ENCODE measurements around the gene INSIG1. TPM values are rescaled to one million over a fixed set of nuclear protein-coding genes. Genes with fewer than 3 reads are reported as not detected.

Gene INSIG1
- polyA plus RNA-seq, 3 donors = 37.1 to 85.6 (median 39.6) TPM

GRCh38 chr7:155300641-155301452, 3.2 kb downstream of the INSIG1 start:
- Histone ChIP-seq H3K27me3 (ENCODE audit: control insufficient read depth in 2 of 2, insufficient read depth in 2 of 2, low read length in 2 of 2) (no peaks in the 10 kb centered on the region), H3K4me2 (replicated peaks; ENCODE audit: extremely low read depth, low read length, poor library complexity, severe bottlenecking) (no peak overlapping the region), H3K79me2 (ENCODE audit: insufficient read depth, low read length) (peaks cover 35% of the 10 kb centered on the region), H3K9me3 (replicated peaks in 1 of 2; ENCODE audit: control insufficient read depth in 1 of 2, insufficient read depth in 1 of 2, low read length in 2 of 2) (no peaks in the 10 kb centered on the region), H3K4me1 (ENCODE audit: control insufficient read depth in 1 of 2, insufficient read depth in 2 of 2, low read length in 2 of 2) (peaks cover 26 to 36% of the 10 kb centered on the region in 2 donors), H3K27ac (ENCODE audit: low read depth in 1 of 2, low read length in 2 of 2) (no peak overlapping the region), H3K36me3 (replicated peaks in 1 of 2; ENCODE audit: control insufficient read depth in 1 of 2, insufficient read depth in 2 of 2, low read length in 2 of 2) (peaks cover 25 to 52% of the 10 kb centered on the region in 2 donors), H3K9ac (ENCODE audit: insufficient read depth, low read length, poor library complexity, severe bottlenecking) (no peak overlapping the region), H3K4me3 (replicated peaks in 1 of 3; ENCODE audit: low read depth in 2 of 3, low read length in 3 of 3) (peak overlapping the region in 1 of 3 experiments; percentile 89), H4K20me1 (ENCODE audit: insufficient read depth, low read length) (peaks cover 47% of the 10 kb centered on the region), H2AFZ (ENCODE audit: insufficient read depth, low read depth, low read length, poor library complexity, severe bottlenecking) (no peak overlapping the region)
- 83% methylated on average over 7 of the region's 11 CpGs for whole genome bisulfite sequencing (ENCODE audit: insufficient coverage)
- intact Hi-C loops (cut with micrococcal nuclease) = loop anchor here in 1 of 2 donors (5.0 kb wide), 2 partner anchors 374 to 1831 kb away; no protein-coding TSS in a partner anchor
- Mint-ChIP-seq H3K4me3 (peak overlapping the region; percentile 21 to 28), H3K9me3 (peaks cover 0 to 2% (median 0%) of the 10 kb centered on the region in 7 donors), H3K27ac (peak overlapping the region in 5 of 7 donors; percentile 9 to 79 (median 16)), H3K36me3 (peaks cover 44 to 52% of the 10 kb centered on the region in 2 donors), H3K27me3 (ENCODE audit: low read depth in 3 of 3) (peaks cover 0 to 4% (median 2%) of the 10 kb centered on the region in 3 donors), H3K4me1 (peaks cover 32% of the 10 kb centered on the region)
- TF ChIP-seq, protein P1, sequence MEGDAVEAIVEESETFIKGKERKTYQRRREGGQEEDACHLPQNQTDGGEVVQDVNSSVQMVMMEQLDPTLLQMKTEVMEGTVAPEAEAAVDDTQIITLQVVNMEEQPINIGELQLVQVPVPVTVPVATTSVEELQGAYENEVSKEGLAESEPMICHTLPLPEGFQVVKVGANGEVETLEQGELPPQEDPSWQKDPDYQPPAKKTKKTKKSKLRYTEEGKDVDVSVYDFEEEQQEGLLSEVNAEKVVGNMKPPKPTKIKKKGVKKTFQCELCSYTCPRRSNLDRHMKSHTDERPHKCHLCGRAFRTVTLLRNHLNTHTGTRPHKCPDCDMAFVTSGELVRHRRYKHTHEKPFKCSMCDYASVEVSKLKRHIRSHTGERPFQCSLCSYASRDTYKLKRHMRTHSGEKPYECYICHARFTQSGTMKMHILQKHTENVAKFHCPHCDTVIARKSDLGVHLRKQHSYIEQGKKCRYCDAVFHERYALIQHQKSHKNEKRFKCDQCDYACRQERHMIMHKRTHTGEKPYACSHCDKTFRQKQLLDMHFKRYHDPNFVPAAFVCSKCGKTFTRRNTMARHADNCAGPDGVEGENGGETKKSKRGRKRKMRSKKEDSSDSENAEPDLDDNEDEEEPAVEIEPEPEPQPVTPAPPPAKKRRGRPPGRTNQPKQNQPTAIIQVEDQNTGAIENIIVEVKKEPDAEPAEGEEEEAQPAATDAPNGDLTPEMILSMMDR (IDR thresholded peaks at IDR 0.05) = no peak
- no peak for DNase-seq

DNA sequence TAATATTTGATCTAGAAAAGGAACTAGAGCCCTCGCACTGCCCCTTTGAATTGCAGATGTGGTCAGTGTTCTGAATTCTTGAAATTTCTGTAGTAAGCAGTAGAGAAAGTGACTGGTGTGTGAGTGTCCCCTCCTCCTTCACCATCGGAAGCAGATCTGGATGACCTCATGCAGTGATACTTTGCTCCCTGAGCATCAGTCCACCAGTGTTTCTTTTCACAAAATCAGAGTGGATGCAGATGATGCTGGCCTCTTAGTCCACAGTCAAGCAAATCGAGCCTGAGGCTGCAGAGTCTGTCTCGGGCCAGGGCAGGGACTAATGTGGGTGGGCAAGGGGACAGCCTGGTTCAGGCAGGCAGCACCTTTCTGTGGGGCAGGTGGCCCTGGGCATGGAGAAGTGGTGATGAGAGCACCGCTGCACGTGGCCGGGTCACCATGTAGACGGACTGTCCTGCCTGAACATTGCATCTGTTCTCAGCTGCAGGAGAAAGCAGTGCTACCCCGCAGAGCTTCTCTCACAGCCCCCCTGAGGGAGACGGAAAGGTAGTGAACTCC, 5.4 kb downstream of the INSIG1 start:
- Histone ChIP-seq H3K4me1 (ENCODE audit: control insufficient read depth in 1 of 2, insufficient read depth in 2 of 2, low read length in 2 of 2) (peaks cover 20 to 23% of the 10 kb centered on the region in 2 donors), H3K4me2 (replicated peaks; ENCODE audit: extremely low read depth, low read length, poor library complexity, severe bottlenecking) (no peak overlapping the region), H3K9ac (ENCODE audit: insufficient read depth, low read length, poor library complexity, severe bottlenecking) (no peak overlapping the region), H3K27ac (ENCODE audit: low read depth in 1 of 2, low read length in 2 of 2) (no peak overlapping the region), H3K79me2 (ENCODE audit: insufficient read depth, low read length) (peaks cover 33% of the 10 kb centered on the region), H2AFZ (ENCODE audit: insufficient read depth, low read depth, low read length, poor library complexity, severe bottlenecking) (no peak overlapping the region), H4K20me1 (ENCODE audit: insufficient read depth, low read length) (peaks cover 64% of the 10 kb centered on the region), H3K27me3 (ENCODE audit: control insufficient read depth in 2 of 2, insufficient read depth in 2 of 2, low read length in 2 of 2) (no peaks in the 10 kb centered on the region), H3K9me3 (replicated peaks in 1 of 2; ENCODE audit: control insufficient read depth in 1 of 2, insufficient read depth in 1 of 2, low read length in 2 of 2) (no peaks in the 10 kb centered on the region), H3K36me3 (replicated peaks in 1 of 2; ENCODE audit: control insufficient read depth in 1 of 2, insufficient read depth in 2 of 2, low read length in 2 of 2) (peaks cover 37 to 73% of the 10 kb centered on the region in 2 donors), H3K4me3 (replicated peaks in 1 of 3; ENCODE audit: low read depth in 2 of 3, low read length in 3 of 3) (no peak overlapping the region)
- Mint-ChIP-seq H3K36me3 (peaks cover 57 to 69% of the 10 kb centered on the region in 2 donors), H3K27ac (peak overlapping the region in 4 of 7 donors; percentile 14 to 71 (median 40)), H3K27me3 (ENCODE audit: low read depth in 3 of 3) (peaks cover 0 to 2% (median 0%) of the 10 kb centered on the region in 3 donors), H3K4me1 (peaks cover 28% of the 10 kb centered on the region), H3K9me3 (peaks cover 0 to 2% (median 0%) of the 10 kb centered on the region in 7 donors), H3K4me3 (no peak overlapping the region)
- intact Hi-C loops (cut with micrococcal nuclease) = loop anchor here in 1 of 2 donors (5.0 kb wide), 2 partner anchors 376 to 1829 kb away; no protein-coding TSS in a partner anchor
- no peak for DNase-seq
- TF ChIP-seq, protein P1 (IDR thresholded peaks at IDR 0.05) = no peak
- whole genome bisulfite sequencing (ENCODE audit: insufficient coverage) = 85% methylated on average over 6 of the region's 10 CpGs

Data from CD14-positive monocyte (primary cell).